Effector CD4-positive, alpha-beta T cell (primary cell): Measurements from ENCODE around the gene WRNIP1.

ENCODE experiments used
- DNase-seq: peaks from one replicate; pipeline ENCODE4 v3.0.0-alpha.2; 2020

Gene WRNIP1

GRCh38 chr6:2763876-2764540 lies 1.2 kb upstream of the WRNIP1 start:
- no peak for DNase-seq

- DNase-seq = peak; percentile 64
Observed at GRCh38 chr6:2764610-2765165, 505 bp upstream of the WRNIP1 start.

- DNase-seq = peak; percentile 14
Observed at GRCh38 chr6:2765896-2766766, 938 bp downstream of the WRNIP1 start.

GRCh38 chr6:2766767-2767656 lies 1.8 kb downstream of the WRNIP1 start:
- no peak for DNase-seq

GRCh38 chr6:2767657-2768524 lies 2.7 kb downstream of the WRNIP1 start:
- no peak for DNase-seq

- DNase-seq = no peak
Observed at GRCh38 chr6:2768696-2769095, 3.5 kb downstream of the WRNIP1 start.

GRCh38 chr6:2770171-2770570 lies 5.0 kb downstream of the WRNIP1 start:
- DNase-seq = no peak

GRCh38 chr6:2771079-2771478 lies 5.9 kb downstream of the WRNIP1 start:
- no peak for DNase-seq

- no peak for DNase-seq
Observed at GRCh38 chr6:2772840-2773239, 7.6 kb downstream of the WRNIP1 start.

GRCh38 chr6:2773449-2773848 lies 8.3 kb downstream of the WRNIP1 start:
- no peak for DNase-seq

GRCh38 chr6:2775003-2775402 lies 9.8 kb downstream of the WRNIP1 start:
- no peak for DNase-seq

GRCh38 chr6:2777249-2777648 lies 12.1 kb downstream of the WRNIP1 start:
- no peak for DNase-seq

GRCh38 chr6:2780102-2780737 lies 15.0 kb downstream of the WRNIP1 start:
- DNase-seq = no peak

GRCh38 chr6:2781685-2782355 lies 16.6 kb downstream of the WRNIP1 start:
- DNase-seq = no peak

GRCh38 chr6:2782356-2782708 lies 17.1 kb downstream of the WRNIP1 start:
- DNase-seq = no peak

GRCh38 chr6:2782825-2783187 lies 17.6 kb downstream of the WRNIP1 start:
- no peak for DNase-seq

GRCh38 chr6:2783188-2783963 lies 18.2 kb downstream of the WRNIP1 start:
- no peak for DNase-seq

GRCh38 chr6:2784061-2784460 lies 18.9 kb downstream of the WRNIP1 start:
- DNase-seq = no peak

GRCh38 chr6:2784930-2785329 lies 19.7 kb downstream of the WRNIP1 start:
- DNase-seq = no peak

GRCh38 chr6:2786269-2786668 lies 21.1 kb downstream of the WRNIP1 start:
- no peak for DNase-seq
